LHCN-M2 (cell line): Measurements from ENCODE around the gene SCAMP1. TPM values are rescaled to one million over a fixed set of nuclear protein-coding genes. Genes with fewer than 3 reads are reported as not detected.
"Not testable (repeated sequence)": the region's sequence is repeated elsewhere in the genome, so short reads cannot be mapped to it uniquely, and the experiment has no call there.

Experiments
- DNase-seq: peaks from one replicate; pipeline ENCODE4 v3.0.0-alpha.2; 2012; ENCODE audit warnings: low read depth
- total RNA-seq: library from RNA; depleted of rRNA; stranded (reverse); fragments of >200 nt; gene quantifications from 2 replicates; pipeline ENCODE4 v1.2.3, GENCODE V29; 2014

SCAMP1 gene
- total RNA-seq, 1 experiment from 2014 or later: 53.8 TPM

DNA sequence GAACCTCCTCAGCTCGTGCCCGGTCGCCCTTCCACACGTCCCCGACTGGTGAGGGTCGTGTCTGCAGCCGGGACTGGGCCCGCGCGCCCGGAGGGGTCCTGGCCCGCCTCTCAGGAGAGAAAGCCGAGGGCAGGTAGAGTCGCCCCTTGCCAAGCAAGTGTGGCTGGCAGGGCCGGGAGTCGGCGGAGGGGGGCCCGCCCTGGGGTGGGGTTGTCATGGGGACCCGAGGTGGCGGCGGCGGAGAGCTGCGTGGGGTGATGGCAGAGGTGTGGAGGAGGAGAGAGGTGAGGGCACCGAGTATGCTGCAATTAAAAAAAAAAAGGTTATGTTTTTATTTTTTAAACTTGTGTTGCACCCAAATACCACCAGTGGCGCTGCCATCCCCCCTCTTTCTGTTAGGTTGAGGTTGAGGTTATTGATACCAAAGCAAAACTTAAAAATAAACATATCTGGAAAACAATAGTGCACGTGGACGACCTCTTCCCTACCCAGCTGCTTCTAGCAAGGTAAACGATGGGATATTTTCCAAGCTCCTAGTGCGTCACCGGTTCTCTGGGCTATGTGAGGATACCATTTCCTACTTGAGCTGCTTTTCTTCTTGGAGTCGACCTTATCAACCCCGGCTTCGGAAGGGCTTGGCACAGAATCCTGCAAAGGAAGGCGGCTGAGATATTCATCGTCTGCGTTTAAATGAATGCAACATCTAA, 660 bp downstream of the SCAMP1 start:
- DNase-seq: peak; percentile 42

DNA sequence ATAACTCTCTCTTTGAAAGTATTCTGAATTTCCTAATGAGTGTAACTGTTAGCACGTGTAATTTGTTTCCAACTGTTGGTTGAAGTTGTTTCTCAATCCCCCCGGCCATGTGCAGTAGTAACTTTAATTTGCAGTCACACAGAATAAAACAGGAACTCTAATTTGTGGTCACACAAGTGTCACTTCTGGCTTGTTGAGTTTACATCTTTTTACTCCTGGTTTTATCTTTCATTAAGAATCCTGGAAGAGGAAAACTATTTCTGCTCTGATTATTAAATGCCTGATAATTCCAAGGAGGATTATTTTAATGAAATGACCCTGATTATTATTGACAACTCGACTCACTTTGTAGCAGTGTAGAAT, 1.2 kb downstream of the SCAMP1 start:
- no peak for DNase-seq

DNA sequence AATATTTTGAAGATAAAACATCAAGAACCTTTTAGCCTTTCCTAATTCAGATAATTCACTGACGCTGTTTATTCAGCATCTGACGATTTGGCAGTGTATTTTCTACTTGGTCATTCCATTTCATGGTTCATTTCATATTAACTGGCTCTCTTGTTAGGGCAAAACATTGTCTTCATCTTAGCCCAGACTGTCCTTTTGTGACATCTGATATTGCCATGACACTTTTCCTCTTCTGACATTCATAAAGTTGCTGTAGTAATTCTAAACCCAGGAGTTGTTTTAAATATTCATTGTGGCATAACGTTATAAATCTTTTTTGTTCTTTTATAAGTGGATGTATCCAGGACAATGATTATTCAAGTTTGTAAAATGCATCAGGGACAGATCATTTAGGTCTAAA, 1.8 kb downstream of the SCAMP1 start:
- no peak for DNase-seq

DNA sequence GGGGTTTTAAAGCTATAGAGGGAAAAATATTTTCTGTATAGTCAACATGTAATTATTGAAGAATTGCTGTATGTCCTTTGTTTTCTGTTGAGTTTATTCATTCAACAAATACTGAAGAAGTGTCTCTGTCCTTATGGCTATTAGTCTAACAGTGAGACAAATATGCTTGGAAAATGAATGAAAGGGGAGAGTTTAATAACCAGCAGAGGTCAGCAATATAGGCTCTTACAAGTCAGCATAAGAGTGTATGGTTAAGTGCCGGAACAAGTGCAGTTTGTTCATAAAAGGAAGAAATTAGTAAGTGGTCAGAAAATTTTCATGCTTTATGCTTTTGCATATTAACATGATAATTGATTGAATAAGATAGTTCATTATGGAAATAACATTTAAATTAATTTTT, 3.6 kb downstream of the SCAMP1 start:
- DNase-seq: no peak

DNA sequence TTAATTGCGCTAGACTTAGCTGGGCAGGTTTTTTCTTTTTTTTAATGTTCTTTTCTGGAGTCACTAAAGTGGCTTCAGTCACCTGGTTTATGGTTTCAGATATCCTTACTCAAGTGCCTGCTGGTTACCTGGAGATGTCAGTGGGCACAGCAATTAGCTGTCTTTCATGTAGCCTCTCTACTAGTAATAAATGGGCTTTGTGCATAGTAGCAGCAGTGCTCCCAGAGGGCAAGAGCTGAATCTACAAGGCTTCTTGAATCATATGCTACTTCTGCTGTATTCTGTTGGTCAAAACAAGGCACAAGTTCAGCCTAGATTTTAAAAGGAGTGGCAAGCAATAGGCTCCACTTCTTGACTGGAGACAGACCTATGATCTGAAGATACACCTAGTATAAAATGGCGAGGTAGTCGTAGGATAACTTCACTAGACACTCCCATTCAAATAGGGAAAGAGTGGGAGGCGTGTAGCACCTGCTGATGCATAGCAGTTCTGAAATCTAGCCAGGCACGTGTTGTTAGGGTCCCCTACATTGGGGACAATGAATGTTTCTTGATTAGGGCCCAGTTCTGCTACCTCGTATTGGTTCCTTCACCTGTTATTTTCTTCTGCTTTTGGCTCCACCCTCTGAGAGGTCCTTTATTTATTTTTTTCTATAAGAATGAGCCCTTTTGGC, 7.0 kb downstream of the SCAMP1 start:
- DNase-seq: no peak

GRCh38 chr5:78369680-78370079, 9.3 kb downstream of the SCAMP1 start:
- DNase-seq: no peak

GRCh38 chr5:78373231-78373630, 12.8 kb downstream of the SCAMP1 start:
- DNase-seq: no peak

DNA sequence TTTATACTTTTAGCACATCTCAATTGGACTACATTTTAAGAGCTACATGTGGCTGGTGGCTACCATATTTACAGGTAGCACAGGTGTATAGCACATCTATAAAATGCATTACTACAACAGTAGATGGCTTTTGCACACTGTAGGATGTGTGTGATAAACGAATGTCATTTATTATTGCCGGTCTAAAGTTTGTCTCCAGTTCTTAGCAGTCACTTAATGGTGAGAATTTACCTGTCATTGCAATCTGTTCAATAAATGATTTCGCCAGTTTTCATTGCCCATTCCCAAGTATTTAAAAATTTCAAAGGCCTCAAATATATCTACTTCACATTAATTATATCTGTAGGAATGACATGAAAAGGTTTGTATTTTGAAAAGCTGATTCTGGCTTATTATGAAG, 15.9 kb downstream of the SCAMP1 start:
- DNase-seq: no peak

- peak; percentile 25 for DNase-seq
Observed at GRCh38 chr5:78377056-78377717, 16.8 kb downstream of the SCAMP1 start.

GRCh38 chr5:78377718-78378105, 17.3 kb downstream of the SCAMP1 start:
- no peak for DNase-seq

- DNase-seq: no peak
Observed at GRCh38 chr5:78387468-78388153, 27.2 kb downstream of the SCAMP1 start.

DNA sequence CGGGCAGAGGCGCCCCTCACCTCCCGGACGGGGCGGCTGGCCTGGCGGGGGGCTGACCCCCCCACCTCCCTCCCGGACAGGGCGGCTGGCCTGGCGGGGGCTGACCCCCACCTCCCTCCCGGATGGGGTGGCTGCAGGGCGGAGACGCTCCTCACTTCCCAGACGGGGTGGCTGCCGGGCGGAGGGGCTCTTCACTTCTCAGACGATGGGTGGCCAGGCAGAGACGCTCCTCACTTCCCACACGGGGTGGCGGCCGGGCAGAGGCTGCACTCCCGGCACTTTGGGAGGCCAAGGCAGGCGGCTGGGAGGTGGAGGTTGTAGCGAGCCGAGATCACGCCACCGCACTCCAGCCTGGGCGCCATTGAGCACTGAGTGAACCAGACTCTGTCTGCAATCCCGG, 30.9 kb downstream of the SCAMP1 start:
- DNase-seq: not testable (repeated sequence)

DNA sequence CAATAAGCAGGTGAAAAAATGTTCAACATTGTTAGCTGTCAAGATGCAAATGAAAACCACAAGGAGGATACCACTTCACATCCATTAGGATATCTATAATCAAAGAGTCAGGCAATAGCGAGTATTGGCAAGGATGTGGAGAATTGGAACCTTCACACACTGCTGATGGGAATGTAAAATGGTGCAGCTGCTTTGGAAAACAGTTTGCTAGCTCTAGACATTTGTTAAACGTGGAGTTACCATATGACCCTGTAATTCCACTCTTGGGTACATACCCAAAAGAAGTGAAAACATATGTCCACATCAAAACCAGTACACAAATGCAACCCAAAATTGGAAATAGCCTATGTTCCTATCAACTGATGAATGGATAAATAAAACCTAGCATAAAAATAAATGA, 37.4 kb downstream of the SCAMP1 start:
- no peak for DNase-seq

GRCh38 chr5:78399116-78399515, 38.7 kb downstream of the SCAMP1 start:
- DNase-seq: peak; percentile 65

GRCh38 chr5:78404682-78405293, 44.4 kb downstream of the SCAMP1 start:
- no peak for DNase-seq

DNA sequence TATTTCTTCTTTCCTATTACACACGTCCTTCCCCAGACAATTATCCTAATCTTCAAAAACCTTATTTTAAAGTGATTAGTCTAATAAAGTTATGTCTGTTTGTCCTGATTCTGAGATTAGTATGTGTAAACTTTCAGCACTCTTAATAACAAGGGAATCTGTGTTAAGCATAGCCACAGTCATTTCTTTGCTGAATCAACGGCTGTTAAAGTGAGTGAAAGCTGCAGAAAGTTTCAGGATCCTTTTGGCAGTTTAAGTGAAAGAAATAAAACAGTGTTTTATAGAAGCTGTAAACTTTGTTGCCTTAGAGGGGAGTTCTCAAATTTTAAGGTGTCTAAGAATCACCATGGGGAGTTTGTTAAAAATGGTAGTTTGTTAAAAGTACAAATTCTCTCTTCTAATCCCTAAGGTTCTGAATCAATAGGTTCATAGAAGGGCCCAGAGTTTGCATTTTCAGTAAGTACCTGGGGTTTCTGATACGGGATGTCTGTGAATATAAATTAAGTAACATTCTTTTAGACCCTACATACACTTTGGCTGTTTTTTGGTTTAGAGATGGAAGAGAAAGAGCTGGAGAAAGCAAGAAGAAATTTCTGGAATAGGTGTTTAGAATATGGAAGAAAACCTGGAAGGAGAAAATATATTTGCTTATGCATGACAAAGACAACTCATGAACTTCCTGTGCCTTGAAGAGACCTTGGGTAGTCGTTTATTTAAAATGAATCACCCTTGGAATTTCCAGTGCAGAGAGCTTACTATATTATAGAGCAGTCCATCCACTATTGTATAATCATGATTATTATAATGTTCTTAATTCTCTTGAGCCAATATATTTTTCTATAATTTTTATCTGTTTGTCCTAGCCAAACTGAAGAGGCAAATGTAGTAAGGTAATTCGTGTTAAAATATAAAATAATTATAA, 45.7 kb downstream of the SCAMP1 start:
- peak; percentile 58 for DNase-seq

- DNase-seq: no peak
Observed at GRCh38 chr5:78407458-78407857, 47.0 kb downstream of the SCAMP1 start.

DNA sequence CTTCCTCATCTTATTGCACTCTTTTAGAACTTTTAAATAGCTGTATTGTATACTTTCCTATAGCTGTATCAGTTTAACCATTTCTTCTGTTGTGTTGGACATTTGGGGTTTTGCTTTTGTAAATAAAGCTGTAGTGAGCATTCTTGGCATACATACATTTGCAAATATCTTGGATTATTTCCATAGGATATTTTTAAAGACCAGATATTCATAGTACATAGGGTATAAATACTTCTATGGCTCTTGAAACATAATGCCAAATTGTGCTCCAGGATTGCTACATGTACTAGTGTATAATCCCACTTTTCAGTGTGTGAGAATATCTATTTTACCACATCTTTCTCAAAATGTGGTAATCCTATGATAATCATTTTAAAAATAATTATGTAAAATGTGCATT, 51.2 kb downstream of the SCAMP1 start:
- no peak for DNase-seq

DNA sequence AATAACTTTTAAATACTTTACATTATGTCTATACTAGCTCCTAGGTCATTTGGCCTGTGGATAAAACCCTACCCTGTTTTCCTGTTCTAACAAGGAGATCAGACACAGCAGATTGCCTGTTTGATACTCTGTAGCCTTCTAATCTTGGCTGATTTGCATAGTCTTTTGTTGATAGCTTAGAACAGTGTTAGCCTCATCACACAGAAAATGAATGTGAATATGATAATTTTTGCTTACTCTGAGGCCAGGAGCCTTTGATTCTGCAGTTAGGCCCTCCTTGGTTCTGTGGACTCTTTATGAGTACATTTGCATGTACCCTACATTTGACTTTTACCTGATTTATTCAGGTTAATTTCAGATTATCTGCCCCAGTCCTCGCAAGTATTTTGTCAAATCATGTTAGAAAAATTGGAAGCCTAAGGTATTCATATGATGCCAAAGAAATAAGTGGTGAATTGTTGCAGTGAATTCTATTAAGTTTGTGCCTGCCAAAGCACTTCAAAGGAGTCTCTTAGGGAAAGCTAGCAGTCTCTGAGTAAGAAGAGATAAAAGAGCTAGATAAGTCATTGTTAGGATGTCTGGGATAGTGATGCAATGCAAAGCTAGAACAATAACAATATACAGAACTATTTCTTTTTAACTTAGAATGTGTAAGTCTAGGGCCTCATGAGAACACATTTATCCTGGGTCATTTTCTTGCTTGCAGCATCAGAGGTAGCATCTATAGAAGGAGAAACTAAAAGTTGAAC, 56.4 kb downstream of the SCAMP1 start:
- no peak for DNase-seq

GRCh38 chr5:78419396-78419795, 59.0 kb downstream of the SCAMP1 start:
- DNase-seq: no peak
